Measurements from ENCODE around the gene ATOH1. TPM values are rescaled to one million over a fixed set of nuclear protein-coding genes. Genes with fewer than 3 reads are reported as not detected.

ATOH1 gene
- total and polyA plus RNA-seq, 2 of the 13 experiments (the other 11 are each of a cell fraction or from before 2014, with no cell fraction given) = not detected

- TF ChIP-seq ZBTB40 (IDR thresholded peaks at IDR 0.05) (no peak), ZBTB40 (CRISPR knock-in tag; IDR thresholded peaks at IDR 0.05) (no peak), CTCF (CRISPR knock-in tag; IDR thresholded peaks at IDR 0.05) (peak; percentile 82), FOXA1 (IDR thresholded peaks at IDR 0.05) (no peak), FOXA1 (CRISPR knock-in tag; IDR thresholded peaks at IDR 0.05) (no peak), ZHX1 (CRISPR knock-in tag; IDR thresholded peaks at IDR 0.05; ENCODE audit: low read depth) (no peak), MLX (CRISPR knock-in tag; IDR thresholded peaks at IDR 0.05) (no peak), ZNF234 (CRISPR knock-in tag; conservative IDR thresholded peaks at IDR 0.05) (no peak), SMC3 (IDR thresholded peaks at IDR 0.05; ENCODE audit: low read length) (peak; percentile 57; the same call in 1 of the 2 replicates), BATF2 (CRISPR knock-in tag; IDR thresholded peaks at IDR 0.05) (no peak), ZNF589 (CRISPR knock-in tag; conservative IDR thresholded peaks at IDR 0.05) (no peak), HDAC6 (IDR thresholded peaks at IDR 0.05; ENCODE audit: low read depth, low read length) (no peak), ZNF776 (CRISPR knock-in tag; IDR thresholded peaks at IDR 0.05) (no peak), SRF (IDR thresholded peaks at IDR 0.05; ENCODE audit: low read depth, low read length) (no peak), KDM4B (CRISPR knock-in tag; IDR thresholded peaks at IDR 0.05) (no peak), PRPF4 (IDR thresholded peaks at IDR 0.05; ENCODE audit: low read depth, low read length, poor library complexity, severe bottlenecking) (no peak)
Observed at GRCh38 chr4:93791570-93792195, 36.9 kb upstream of the ATOH1 start (continued).

All from HepG2 (cell line).